H4 (cell line): Measurements from ENCODE around the gene CYP4F12. TPM values are rescaled to one million over a fixed set of nuclear protein-coding genes. Genes with fewer than 3 reads are reported as not detected.

Experiments
- DNase-seq: peaks from one replicate; pipeline ENCODE4 v3.0.0-alpha.2; 2015; ENCODE audit warnings: low spot score
- total RNA-seq: library from RNA; depleted of rRNA; stranded (reverse); fragments of >200 nt; shearing (Covaris generic); gene quantifications from 2 replicates; pipeline ENCODE4 v1.2.3, GENCODE V29; 2014; rRNA removed

CYP4F12 gene
- total RNA-seq, 1 experiment from 2014 or later: 3.6 TPM

- DNase-seq: no peak
Observed at GRCh38 chr19:15714638-15715037, 41.8 kb downstream of the CYP4F12 start.

GRCh38 chr19:15715642-15716041 is 42.8 kb downstream of the CYP4F12 start:
- no peak for DNase-seq

GRCh38 chr19:15717809-15718208 is 44.9 kb downstream of the CYP4F12 start:
- no peak for DNase-seq

- DNase-seq: no peak
Observed at GRCh38 chr19:15721268-15721667, 48.4 kb downstream of the CYP4F12 start.

- DNase-seq: no peak
Observed at GRCh38 chr19:15722956-15723355, 50.1 kb downstream of the CYP4F12 start.

GRCh38 chr19:15727724-15728123 is 54.8 kb downstream of the CYP4F12 start, which contains the start of gene OR10H2:
TSS of gene OR10H2 (plus strand) at chr19:15728024. CDS start at chr19:15728044, 20 bp downstream.
- no peak for DNase-seq

GRCh38 chr19:15730538-15730937 is 57.7 kb downstream of the CYP4F12 start:
- DNase-seq: no peak

- DNase-seq: no peak
Observed at GRCh38 chr19:15732388-15732787, 59.5 kb downstream of the CYP4F12 start.

- no peak for DNase-seq
Observed at GRCh38 chr19:15733895-15734294, 61.0 kb downstream of the CYP4F12 start.

- DNase-seq: no peak
Observed at GRCh38 chr19:15737722-15738121, 64.8 kb downstream of the CYP4F12 start, which contains the start of gene OR10H3. TSS of gene OR10H3 (plus strand) at chr19:15737985. CDS start at chr19:15741393, 3,408 bp downstream.

GRCh38 chr19:15740785-15741184 is 67.9 kb downstream of the CYP4F12 start:
- no peak for DNase-seq

Other genes starting within 250 kb of the CYP4F12 start
- gene WIZ, start 223.1 kb upstream of the CYP4F12 start, total RNA-seq: 7.2 and 7.4 TPM in 2 replicates
- gene RASAL3, start 208.5 kb upstream of the CYP4F12 start, total RNA-seq: not detected in 2 replicates
- gene PGLYRP2, start 193.6 kb upstream of the CYP4F12 start, total RNA-seq: not detected in 2 replicates
- gene CYP4F22, start 164.6 kb upstream of the CYP4F12 start, total RNA-seq: 0.04 TPM in 2 replicates
- gene CYP4F8, start 57.9 kb upstream of the CYP4F12 start, total RNA-seq: not detected in 2 replicates
- gene CYP4F3, start 32.2 kb upstream of the CYP4F12 start, total RNA-seq: 0.08 and 0.17 TPM in 2 replicates
- not detected in 2 replicates for gene OR10H2, start 54.9 kb downstream of the CYP4F12 start, total RNA-seq
- gene OR10H3, start 64.9 kb downstream of the CYP4F12 start, total RNA-seq: not detected in 2 replicates
- not detected in 2 replicates for gene OR10H5, start 114.6 kb downstream of the CYP4F12 start, total RNA-seq
- not detected in 2 replicates for gene OR10H1, start 142.6 kb downstream of the CYP4F12 start, total RNA-seq
- 0.70 and 3.8 TPM in 2 replicates for gene CYP4F2, start 225.0 kb downstream of the CYP4F12 start, total RNA-seq